ENCODE results near the gene FOXC1.
A peak's percentile ranks its signal among the peaks of the same experiment; 100 is the strongest.

FOXC1 gene

DNA sequence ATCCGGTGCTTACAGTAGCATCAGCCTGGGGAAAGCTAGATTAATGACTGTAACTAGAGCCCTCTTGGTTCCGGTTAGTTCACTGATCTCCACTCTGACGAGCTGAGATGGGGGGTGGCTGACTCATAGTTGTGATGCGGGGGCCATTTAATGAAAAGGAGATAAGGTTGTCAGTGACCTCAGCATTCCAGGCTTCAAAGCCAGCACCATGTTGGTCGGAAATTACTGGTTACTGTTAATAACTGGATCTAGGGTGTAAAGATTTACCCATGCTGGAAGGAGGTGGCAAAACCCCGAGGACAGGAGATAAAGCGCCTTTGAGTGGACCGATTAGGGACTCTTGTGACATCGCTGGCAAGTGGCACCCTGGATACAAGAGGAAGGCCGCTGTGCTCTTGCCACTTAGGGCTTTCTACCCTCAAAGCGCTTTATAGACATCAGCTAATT lies 21.1 kb downstream of the FOXC1 start:
- intact Hi-C loops (cut with DNase I; ENCODE audit: low total_unique reads) = no loop called here
- H3K4me3 ChIP-seq = no peak overlapping the region
- no peaks in the 10 kb centered on the region for H3K27me3 ChIP-seq
- TF ChIP-seq, protein P1, sequence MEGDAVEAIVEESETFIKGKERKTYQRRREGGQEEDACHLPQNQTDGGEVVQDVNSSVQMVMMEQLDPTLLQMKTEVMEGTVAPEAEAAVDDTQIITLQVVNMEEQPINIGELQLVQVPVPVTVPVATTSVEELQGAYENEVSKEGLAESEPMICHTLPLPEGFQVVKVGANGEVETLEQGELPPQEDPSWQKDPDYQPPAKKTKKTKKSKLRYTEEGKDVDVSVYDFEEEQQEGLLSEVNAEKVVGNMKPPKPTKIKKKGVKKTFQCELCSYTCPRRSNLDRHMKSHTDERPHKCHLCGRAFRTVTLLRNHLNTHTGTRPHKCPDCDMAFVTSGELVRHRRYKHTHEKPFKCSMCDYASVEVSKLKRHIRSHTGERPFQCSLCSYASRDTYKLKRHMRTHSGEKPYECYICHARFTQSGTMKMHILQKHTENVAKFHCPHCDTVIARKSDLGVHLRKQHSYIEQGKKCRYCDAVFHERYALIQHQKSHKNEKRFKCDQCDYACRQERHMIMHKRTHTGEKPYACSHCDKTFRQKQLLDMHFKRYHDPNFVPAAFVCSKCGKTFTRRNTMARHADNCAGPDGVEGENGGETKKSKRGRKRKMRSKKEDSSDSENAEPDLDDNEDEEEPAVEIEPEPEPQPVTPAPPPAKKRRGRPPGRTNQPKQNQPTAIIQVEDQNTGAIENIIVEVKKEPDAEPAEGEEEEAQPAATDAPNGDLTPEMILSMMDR (IDR thresholded peaks at IDR 0.05) = no peak
- H3K4me1 ChIP-seq = peaks cover 0 to 64% (median 34%) of the 10 kb centered on the region in 4 donors
- H3K36me3 ChIP-seq = no peaks in the 10 kb centered on the region
- DNase-seq = peak in 1 of 2 donors; percentile 6
- H3K9me3 ChIP-seq = no peaks in the 10 kb centered on the region
- no peak overlapping the region for H3K27ac ChIP-seq

DNA sequence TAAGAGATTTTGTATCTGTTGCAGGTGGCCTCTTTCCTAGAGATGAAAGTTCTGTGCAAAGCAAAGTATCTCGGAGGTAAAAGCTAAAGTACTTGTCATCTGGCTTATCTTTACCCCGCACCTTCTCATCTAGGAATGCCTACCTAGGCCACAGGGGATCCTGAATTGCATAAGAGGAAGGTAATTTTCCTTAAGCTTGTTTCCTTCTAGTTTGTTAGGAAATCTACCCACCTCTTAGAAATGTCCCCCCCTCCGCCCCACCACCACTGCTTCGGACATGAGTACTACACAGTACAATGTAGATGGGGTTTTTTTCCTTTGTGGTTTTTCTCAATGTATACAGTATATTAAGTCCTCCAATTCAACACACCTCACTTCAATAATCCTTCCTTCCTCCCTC lies 21.5 kb downstream of the FOXC1 start:
- no peaks in the 10 kb centered on the region for H3K27me3 ChIP-seq
- intact Hi-C loops (cut with DNase I; ENCODE audit: low total_unique reads) = no loop called here
- no peak overlapping the region for H3K4me3 ChIP-seq
- H3K27ac ChIP-seq = no peak overlapping the region
- peaks cover 0 to 67% (median 36%) of the 10 kb centered on the region in 4 donors for H3K4me1 ChIP-seq
- H3K9me3 ChIP-seq = no peaks in the 10 kb centered on the region
- no peaks in the 10 kb centered on the region for H3K36me3 ChIP-seq
- TF ChIP-seq, protein P1 (IDR thresholded peaks at IDR 0.05) = no peak
- no peak for DNase-seq

DNA sequence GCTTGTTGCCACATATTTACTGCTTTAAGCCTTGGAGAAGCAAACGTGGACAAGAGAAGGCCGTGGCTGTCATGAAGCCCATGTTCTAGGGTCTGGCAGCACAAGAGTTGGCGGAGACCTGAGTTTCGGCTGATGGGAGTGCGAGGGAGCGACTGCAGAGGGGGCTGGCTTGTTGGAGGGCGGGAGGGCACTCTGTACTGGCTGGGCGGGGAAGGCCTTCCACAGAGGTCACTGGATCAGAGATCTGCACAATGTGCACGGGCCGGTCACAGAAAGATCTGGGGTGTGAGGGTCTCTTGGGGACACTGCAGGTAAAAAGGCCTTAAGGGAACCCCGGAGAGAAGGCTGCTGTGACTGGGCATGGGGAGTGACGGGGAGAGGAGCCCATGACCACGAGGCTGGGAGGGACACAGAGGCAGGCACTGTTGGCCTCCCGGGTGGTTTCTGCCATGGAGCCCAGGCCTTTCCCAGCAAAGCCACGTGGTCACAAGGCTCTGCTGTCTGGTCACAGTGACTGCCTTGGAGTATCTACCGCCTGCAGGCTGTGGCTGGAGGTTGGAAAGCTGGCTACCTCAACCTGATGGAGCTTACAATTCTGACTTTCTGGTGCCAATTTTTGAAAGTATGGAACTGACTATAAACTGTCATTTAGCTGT lies 23.8 kb downstream of the FOXC1 start:
- no peak overlapping the region for H3K4me3 ChIP-seq
- TF ChIP-seq, protein P1 (IDR thresholded peaks at IDR 0.05) = no peak
- H3K27me3 ChIP-seq = no peaks in the 10 kb centered on the region
- peaks cover 0 to 51% (median 24%) of the 10 kb centered on the region in 4 donors for H3K4me1 ChIP-seq
- peak; percentile 17 to 47 for DNase-seq
- H3K27ac ChIP-seq = no peak overlapping the region
- no peaks in the 10 kb centered on the region for H3K36me3 ChIP-seq
- intact Hi-C loops (cut with DNase I; ENCODE audit: low total_unique reads) = no loop called here
- H3K9me3 ChIP-seq = no peaks in the 10 kb centered on the region

DNA sequence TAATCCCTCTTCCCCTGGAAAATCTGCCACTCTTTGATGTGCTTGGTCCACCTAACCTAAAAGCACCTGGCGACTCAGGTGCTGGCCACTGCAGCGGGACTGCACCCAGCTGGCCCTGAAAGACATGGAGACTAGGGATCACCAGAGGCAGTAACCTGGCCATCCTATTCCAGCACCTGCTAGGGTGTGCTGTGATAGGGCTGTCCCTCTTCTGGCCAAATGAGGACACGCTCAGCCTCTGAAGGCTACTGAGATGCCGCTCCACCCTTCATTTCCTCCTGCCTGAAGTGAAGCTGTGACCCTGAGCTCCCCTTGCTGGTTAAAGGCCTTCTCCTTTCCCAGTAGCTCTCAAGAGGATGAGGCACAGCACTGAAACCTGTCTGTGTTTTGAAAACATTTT lies 24.4 kb downstream of the FOXC1 start:
- TF ChIP-seq, protein P1 (IDR thresholded peaks at IDR 0.05) = no peak
- intact Hi-C loops (cut with DNase I; ENCODE audit: low total_unique reads) = no loop called here
- Histone ChIP-seq H3K9me3 (no peaks in the 10 kb centered on the region), H3K4me3 (no peak overlapping the region), H3K27ac (no peak overlapping the region), H3K4me1 (peaks cover 0 to 45% (median 21%) of the 10 kb centered on the region in 4 donors), H3K27me3 (no peaks in the 10 kb centered on the region), H3K36me3 (no peaks in the 10 kb centered on the region)
- DNase-seq = no peak

DNA sequence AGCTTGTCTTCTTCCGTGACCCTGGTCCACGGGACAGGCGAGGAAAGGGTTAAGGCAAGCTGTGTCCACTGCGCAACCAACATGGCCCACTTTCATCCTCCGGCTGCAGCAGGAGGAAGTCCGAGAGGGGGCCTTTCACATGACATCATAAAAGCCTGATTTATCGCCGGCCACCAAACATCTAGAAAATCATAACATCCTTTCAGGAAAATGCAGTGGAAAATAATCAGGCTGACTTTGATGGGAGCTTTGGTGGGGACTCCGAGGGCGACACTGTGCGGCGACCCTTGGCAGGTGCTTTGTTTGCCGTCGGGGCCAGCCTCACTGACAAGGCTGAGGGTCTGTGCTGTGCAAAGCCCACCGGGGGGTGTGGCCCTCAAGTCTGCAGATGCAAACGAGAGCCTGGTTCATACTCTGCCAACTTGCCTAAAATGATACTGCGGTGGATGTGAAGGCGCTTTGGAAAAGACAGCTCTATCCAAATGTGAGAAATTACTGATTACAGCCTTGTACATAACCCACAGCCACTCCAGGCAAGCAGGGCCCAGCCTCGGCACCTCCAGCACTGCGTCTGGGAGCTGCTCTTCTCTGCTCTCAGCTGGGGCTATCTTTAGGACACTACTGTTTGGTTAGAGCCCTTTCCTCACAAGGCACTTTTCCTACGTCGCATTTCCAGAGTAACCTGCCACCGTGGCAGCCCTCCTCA lies 25.7 kb downstream of the FOXC1 start:
- TF ChIP-seq, protein P1 (IDR thresholded peaks at IDR 0.05) = no peak
- H3K9me3 ChIP-seq = no peaks in the 10 kb centered on the region
- peak; percentile 20 to 61 for DNase-seq
- H3K4me3 ChIP-seq = peak overlapping the region in 1 of 2 donors; percentile 15
- peak overlapping the region; percentile 52 for H3K27ac ChIP-seq
- no peaks in the 10 kb centered on the region for H3K27me3 ChIP-seq
- intact Hi-C loops (cut with DNase I; ENCODE audit: low total_unique reads) = no loop called here
- H3K36me3 ChIP-seq = no peaks in the 10 kb centered on the region
- peaks cover 0 to 31% (median 21%) of the 10 kb centered on the region in 4 donors for H3K4me1 ChIP-seq
